Hematopoietic multipotent progenitor cell treated with erythropoietin and hydrocortisone succinate and interleukin-3 and kit ligand, for 15 days (in vitro differentiated cells): ENCODE data around the gene MSANTD1.

Experiments used
- DNase-seq: peaks from one replicate; pipeline ENCODE4 v3.0.0-alpha.2; 2015; ENCODE audit warnings: low spot score

MSANTD1 gene

GRCh38 chr4:3248811-3249661 is at the start of gene MSANTD1:
Gene MSANTD1, plus strand, starts transcription at chr4:3249159. Its CDS starts 64 bp downstream, at chr4:3249223.
- no peak for DNase-seq

- no peak for DNase-seq
Measured at GRCh38 chr4:3199653-3200422, 49.1 kb upstream of the MSANTD1 start.

GRCh38 chr4:3200423-3201090 is 48.4 kb upstream of the MSANTD1 start:
- DNase-seq = no peak

GRCh38 chr4:3201718-3202702 is 46.9 kb upstream of the MSANTD1 start:
- no peak for DNase-seq

- no peak for DNase-seq
Measured at GRCh38 chr4:3202836-3203820, 45.8 kb upstream of the MSANTD1 start.

GRCh38 chr4:3203971-3204431 is 45.0 kb upstream of the MSANTD1 start:
- no peak for DNase-seq

GRCh38 chr4:3205995-3206394 is 43.0 kb upstream of the MSANTD1 start:
- DNase-seq = no peak

- DNase-seq = no peak
Measured at GRCh38 chr4:3206439-3207100, 42.4 kb upstream of the MSANTD1 start.

- DNase-seq = no peak
Measured at GRCh38 chr4:3207531-3208037, 41.4 kb upstream of the MSANTD1 start.

GRCh38 chr4:3208826-3209225 is 40.1 kb upstream of the MSANTD1 start:
- no peak for DNase-seq

- DNase-seq = no peak
Measured at GRCh38 chr4:3209551-3210325, 39.2 kb upstream of the MSANTD1 start.

GRCh38 chr4:3210467-3210866 is 38.5 kb upstream of the MSANTD1 start:
- DNase-seq = no peak

GRCh38 chr4:3211866-3212265 is 37.1 kb upstream of the MSANTD1 start:
- no peak for DNase-seq

- DNase-seq = no peak
Measured at GRCh38 chr4:3212391-3213105, 36.4 kb upstream of the MSANTD1 start.

GRCh38 chr4:3213106-3213425 is 35.9 kb upstream of the MSANTD1 start:
- no peak for DNase-seq

- DNase-seq = no peak
Measured at GRCh38 chr4:3213661-3214250, 35.2 kb upstream of the MSANTD1 start.

GRCh38 chr4:3215256-3215655 is 33.7 kb upstream of the MSANTD1 start:
- DNase-seq = no peak

GRCh38 chr4:3215733-3216132 is 33.2 kb upstream of the MSANTD1 start:
- DNase-seq = no peak
